Sigmoid colon (tissue), 3 donors: ENCODE measurements around the gene GLRA3.

Source experiments
- CTCF ChIP-seq, 4 experiments: fragments of 450-650 bp in 3 of 4; fragments of 200-600 bp in 1 of 4; IDR thresholded peaks; one replicate each; pipeline ENCODE4 v1.5.1; 2016 to 2019; ENCODE audit warnings: antibody characterized with exemption in 4 of 4, mild to moderate bottlenecking in 3 of 4, moderate library complexity in 2 of 4
- POLR2A ChIP-seq, 2 donors: fragments of 450-650 bp; IDR thresholded peaks; one replicate each; pipeline ENCODE4 v1.6.1; 2016; ENCODE audit warnings: antibody characterized with exemption in 2 of 2, mild to moderate bottlenecking in 2 of 2, moderate library complexity in 2 of 2

- TF ChIP-seq CTCF (IDR thresholded peaks at IDR 0.05) (no peak), POLR2A (IDR thresholded peaks at IDR 0.05) (no peak)
Observed at GRCh38 chr4:174697202-174697601, 131.8 kb downstream of the GLRA3 start.
